ENCODE results near the gene KLHL30.

GRCh38 chr2:238174291-238174690 is 35.8 kb downstream of the KLHL30 start:
- TF ChIP-seq POLR2A (IDR thresholded peaks at IDR 0.05; ENCODE audit: low read length) (no peak), GATA1 (IDR thresholded peaks at IDR 0.05; ENCODE audit: low read depth, low read length) (no peak)
